SIG-M5 (cell line): Measurements from ENCODE around the gene RALB.

ENCODE experiments used
- DNase-seq: peaks from one replicate; lab custom pipeline; 2025; lab: John Stamatoyannopoulos, UW

Gene RALB

DNA sequence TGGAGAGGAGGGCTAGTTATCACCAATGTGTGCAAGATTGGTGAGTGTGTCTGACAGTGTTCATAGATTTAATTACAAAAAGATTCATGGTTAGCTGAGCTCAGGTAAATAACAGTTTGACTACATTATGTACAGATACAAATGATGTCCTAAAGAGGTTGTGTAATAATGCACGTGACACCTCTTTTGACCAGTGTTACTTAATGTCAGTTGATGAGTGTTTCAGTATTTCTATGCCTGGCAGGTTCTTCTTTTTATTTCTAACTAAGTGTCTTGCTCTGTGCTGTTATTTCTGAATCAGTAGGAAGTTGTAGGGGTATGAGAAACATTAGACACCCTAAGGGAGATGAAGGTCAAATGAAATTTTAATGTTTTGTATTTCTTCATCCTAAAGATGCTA, 85.4 kb downstream of the RALB start:
- peak; percentile 47 for DNase-seq

DNA sequence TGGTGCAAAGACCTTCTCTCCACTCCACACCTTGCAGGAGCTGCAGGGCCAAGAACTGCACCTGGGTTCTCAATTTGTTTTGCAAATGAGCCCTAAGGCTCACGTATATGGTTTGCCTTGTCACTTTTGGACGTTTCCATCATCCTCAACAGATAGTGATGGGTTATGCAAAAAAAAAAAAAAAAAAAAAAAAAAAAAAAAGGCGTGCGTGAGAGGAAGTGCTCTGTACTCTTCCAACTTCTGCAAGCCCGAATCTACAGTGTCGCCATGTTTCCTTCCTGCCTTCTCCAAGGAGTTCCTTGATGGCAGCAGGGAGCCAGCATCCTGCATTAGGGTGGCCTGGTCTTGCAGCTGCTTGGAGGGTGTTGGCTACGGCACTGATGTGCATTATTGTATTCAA, 89.3 kb downstream of the RALB start:
- no peak for DNase-seq

DNA sequence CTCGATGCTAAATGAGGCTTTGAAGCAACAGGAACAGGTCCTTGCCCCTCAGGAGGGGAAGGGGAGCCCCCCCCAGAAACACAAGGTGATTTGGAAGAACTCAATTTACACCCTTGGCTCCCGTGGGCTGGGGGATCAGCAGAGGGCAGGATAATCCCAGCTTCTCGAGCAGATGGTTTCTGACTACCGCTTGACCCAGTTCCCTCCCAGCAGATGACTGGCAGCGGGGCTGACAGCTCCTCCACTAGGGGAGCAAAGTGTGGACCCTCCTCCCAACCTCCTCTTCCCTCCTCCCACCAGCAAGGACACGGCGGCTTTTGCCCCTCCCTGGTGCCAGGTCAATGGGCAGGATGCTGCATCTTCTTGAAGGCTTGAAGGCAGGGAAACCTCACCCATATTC, 89.8 kb downstream of the RALB start:
- no peak for DNase-seq

DNA sequence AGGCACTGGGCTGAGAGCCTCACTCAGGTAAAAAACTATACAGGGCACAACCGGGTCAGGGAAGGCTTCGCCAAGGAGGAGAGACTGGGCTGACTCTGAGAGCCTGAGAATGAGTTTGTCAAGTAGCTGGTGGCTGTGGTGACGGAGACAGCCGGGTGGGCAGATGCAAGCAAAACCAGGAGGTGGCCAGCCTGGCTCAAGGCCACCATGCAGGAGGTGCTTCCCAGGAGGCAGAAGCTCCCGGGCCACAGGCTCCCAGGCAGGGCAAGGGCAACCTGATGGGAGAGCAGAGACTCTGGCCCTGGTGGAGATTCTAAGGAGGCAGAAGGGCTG, 90.4 kb downstream of the RALB start:
- DNase-seq, result no peak

DNA sequence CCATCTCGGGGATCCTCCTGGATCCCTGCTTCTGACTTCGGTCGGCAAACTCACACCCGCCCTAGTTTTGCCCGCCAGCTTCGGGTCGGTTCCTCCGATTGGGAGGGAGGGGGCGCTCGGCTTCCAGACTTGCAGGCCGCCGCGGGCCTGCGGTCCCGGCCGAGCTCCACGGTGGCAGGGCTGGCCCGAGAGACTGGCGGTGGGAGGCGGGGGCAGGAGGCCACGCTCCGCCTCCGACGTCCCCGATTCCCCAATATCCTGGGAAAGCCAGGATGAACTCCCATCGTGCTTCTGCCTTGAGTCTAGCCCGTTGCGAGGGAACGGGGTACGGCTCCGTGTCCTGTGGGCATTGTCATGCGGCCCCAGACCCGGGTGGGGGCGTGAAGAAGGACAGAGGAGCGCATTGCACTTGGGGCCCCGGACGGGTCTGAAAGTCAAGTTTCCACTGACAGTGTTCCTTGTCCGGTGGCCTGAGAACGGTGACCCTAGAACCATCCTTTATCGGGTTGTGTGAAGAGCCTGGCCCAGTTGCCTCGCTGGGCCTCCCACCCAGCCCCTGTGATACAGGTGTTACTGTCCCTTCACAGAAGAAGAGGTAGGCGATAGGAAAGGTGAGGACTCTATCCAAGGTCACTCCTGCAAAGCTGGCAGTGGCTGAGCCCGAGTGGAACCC, 90.9 kb downstream of the RALB start:
- no peak for DNase-seq
